Measurements from ENCODE around the gene MORN1.

MORN1 gene

GRCh38 chr1:2375923-2376260 is 15.5 kb downstream of the MORN1 start:
- FAIRE-seq (no peak), DNase-seq (ENCODE audit: insufficient read length, low spot score) (no peak)

- FAIRE-seq = no peak
These were observed 16.0 kb downstream of the MORN1 start for GRCh38 chr1:2375246-2375922.

GRCh38 chr1:2374252-2375155 is 16.9 kb downstream of the MORN1 start:
- DNase-seq (ENCODE audit: insufficient read length, low spot score) = no peak
- FAIRE-seq = no peak

More at GRCh38 chr1:2375246-2375922, 16.0 kb downstream of the MORN1 start:
- no peak for DNase-seq (ENCODE audit: insufficient read length, low spot score)

GRCh38 chr1:2373551-2374251 is 17.7 kb downstream of the MORN1 start:
- FAIRE-seq = no peak
- DNase-seq (ENCODE audit: insufficient read length, low spot score) = no peak

- FAIRE-seq = no peak
- DNase-seq (ENCODE audit: insufficient read length, low spot score) = peak; percentile 42
These were observed 18.5 kb downstream of the MORN1 start for GRCh38 chr1:2372551-2373490.

GRCh38 chr1:2368053-2368744 is 23.2 kb downstream of the MORN1 start:
- FAIRE-seq (no peak), DNase-seq (ENCODE audit: insufficient read length, low spot score) (no peak)

GRCh38 chr1:2363847-2364513 is 27.4 kb downstream of the MORN1 start:
- DNase-seq (ENCODE audit: insufficient read length, low spot score) (no peak), FAIRE-seq (no peak)

- no peak for FAIRE-seq
- no peak for DNase-seq (ENCODE audit: insufficient read length, low spot score)
These were observed 30.6 kb downstream of the MORN1 start for GRCh38 chr1:2360588-2361364.

GRCh38 chr1:2358651-2359640 is 32.4 kb downstream of the MORN1 start:
- no peak for FAIRE-seq
- no peak for DNase-seq (ENCODE audit: insufficient read length, low spot score)

- DNase-seq (ENCODE audit: insufficient read length, low spot score) (no peak), FAIRE-seq (no peak)
These were observed 33.3 kb downstream of the MORN1 start for GRCh38 chr1:2358072-2358471.

- DNase-seq (ENCODE audit: insufficient read length, low spot score) (no peak), FAIRE-seq (no peak)
These were observed 34.2 kb downstream of the MORN1 start for GRCh38 chr1:2356911-2357845.

GRCh38 chr1:2356401-2356800 is 35.0 kb downstream of the MORN1 start:
- DNase-seq (ENCODE audit: insufficient read length, low spot score) (no peak), FAIRE-seq (no peak)

GRCh38 chr1:2355373-2356261 is 35.7 kb downstream of the MORN1 start:
- DNase-seq (ENCODE audit: insufficient read length, low spot score) (no peak), FAIRE-seq (no peak)

- no peak for DNase-seq (ENCODE audit: insufficient read length, low spot score)
- no peak for FAIRE-seq
These were observed 36.6 kb downstream of the MORN1 start for GRCh38 chr1:2354511-2355372.

Measured in HTR-8/SVneo (cell line).